CD4-positive, CD25-positive, alpha-beta regulatory T cell (primary cell): Measurements from ENCODE around the gene HHAT. TPM values are rescaled to one million over a fixed set of nuclear protein-coding genes. Genes with fewer than 3 reads are reported as not detected.

Source experiments
- ATAC-seq, 2 donors: fragments of 150-1000 bp; cut with Tn5 transposase; one replicate each; pipeline ENCODE4 v1.10.0; 2021; ENCODE audit warnings: low read depth in 2 of 2, moderate number of reproducible peaks in 2 of 2, moderate library complexity in 1 of 2
- DNase-seq, 3 donors: peaks; one replicate each; pipeline versions ENCODE4 v3.0.0 to v3.0.0-alpha.2; 2012 to 2022; ENCODE audit warnings: mixed read lengths in 1 of 3
- H3K27ac ChIP-seq: one replicate; pipeline ENCODE4 v1.7.0; 2013; ENCODE audit warnings: mild to moderate bottlenecking, low read length; ENCODE audit not compliant: insufficient read depth, poor library complexity, severe bottlenecking
- H3K27me3 ChIP-seq: one replicate; pipeline ENCODE4 v1.7.0; 2013; ENCODE audit warnings: low read length; ENCODE audit not compliant: control insufficient read depth, insufficient read depth
- H3K36me3 ChIP-seq: one replicate; pipeline ENCODE4 v1.7.0; 2013; ENCODE audit warnings: mild to moderate bottlenecking, low read length, moderate library complexity; ENCODE audit not compliant: control insufficient read depth, insufficient read depth
- H3K4me1 ChIP-seq: 2 replicates; pipeline ENCODE4 v1.7.0; 2013; ENCODE audit warnings: mild to moderate bottlenecking, low read length; ENCODE audit not compliant: insufficient read depth, control insufficient read depth, poor library complexity, severe bottlenecking
- H3K4me3 ChIP-seq: one replicate; pipeline ENCODE4 v1.7.0; 2013; ENCODE audit warnings: low read depth, mild to moderate bottlenecking, low read length, moderate library complexity
- H3K9me3 ChIP-seq, 2 experiments: 1 replicate in 1 of 2; 2 replicates in 1 of 2; pipeline ENCODE4 v1.7.0; 2013; ENCODE audit warnings: low read length in 2 of 2, mild to moderate bottlenecking in 1 of 2, moderate library complexity in 1 of 2; ENCODE audit not compliant: control insufficient read depth in 2 of 2
- H3K27ac Mint-ChIP-seq, 3 donors: one replicate each; pipeline ENCODE4 v1.8.0; 2020 to 2022; ENCODE audit warnings: mild to moderate bottlenecking in 3 of 3, mixed read lengths in 3 of 3, moderate library complexity in 2 of 3
- H3K27me3 Mint-ChIP-seq: one replicate; pipeline ENCODE4 v1.8.0; 2022; ENCODE audit warnings: mild to moderate bottlenecking, mixed read lengths
- H3K36me3 Mint-ChIP-seq: one replicate; pipeline ENCODE4 v1.8.0; 2020; ENCODE audit warnings: mixed read lengths
- H3K4me1 Mint-ChIP-seq, 4 donors: one replicate each; pipeline ENCODE4 v1.8.0; 2020 to 2022; ENCODE audit warnings: mixed read lengths in 4 of 4, mild to moderate bottlenecking in 1 of 4
- H3K4me3 Mint-ChIP-seq, 4 donors: one replicate each; pipeline ENCODE4 v1.8.0; 2020 to 2022; ENCODE audit warnings: mild to moderate bottlenecking in 4 of 4, mixed read lengths in 4 of 4, moderate library complexity in 3 of 4
- H3K9me3 Mint-ChIP-seq, 7 donors: one replicate each; pipeline ENCODE4 v1.8.0; 2020 to 2022; ENCODE audit warnings: mixed read lengths in 7 of 7, mild to moderate bottlenecking in 3 of 7, moderate library complexity in 2 of 7
- polyA plus RNA-seq, 4 donors: library from polyadenylated mRNA; unstranded; fragments of 300-500 nt; fragmentation: Illumina TruSeq; gene quantifications; one replicate each; pipeline ENCODE4 v1.2.3, GENCODE V29; 2021
- total RNA-seq: library from RNA; stranded (reverse); gene quantifications from one replicate; pipeline ENCODE4 v1.2.3, GENCODE V29; 2022

HHAT gene
- total and polyA plus RNA-seq, 5 donors from 2014 or later: 1.4 to 6.0 (median 2.0) TPM

DNA sequence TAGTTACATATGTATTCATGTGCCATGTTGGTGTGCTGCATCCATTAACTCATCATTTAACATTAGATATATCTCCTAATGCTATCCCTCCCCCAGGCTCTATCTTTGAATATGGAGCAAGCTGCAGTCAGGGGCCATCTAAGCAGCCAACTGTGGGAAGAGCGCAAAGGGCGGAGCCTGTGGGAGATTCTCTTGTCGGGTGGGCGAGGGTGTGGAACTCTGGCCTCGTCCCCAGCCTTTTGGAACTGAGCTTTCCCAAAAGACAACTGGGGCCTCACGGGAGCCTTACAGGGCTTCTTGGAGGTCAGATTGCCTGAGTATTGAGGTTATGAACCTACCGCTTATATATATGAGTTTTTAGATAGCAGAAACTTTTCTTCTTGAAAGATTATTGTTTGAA is 117.2 kb downstream of the HHAT start:
- no peak overlapping the region for H3K27ac Mint-ChIP-seq
- Histone ChIP-seq H3K4me3 (no peak overlapping the region), H3K36me3 (no peaks in the 10 kb centered on the region), H3K9me3 (no peaks in the 10 kb centered on the region), H3K27ac (no peak overlapping the region), H3K27me3 (no peaks in the 10 kb centered on the region), H3K4me1 (no peaks in the 10 kb centered on the region)
- ATAC-seq: no peak
- peaks cover 8 to 11% (median 10%) of the 10 kb centered on the region in 4 donors for H3K4me1 Mint-ChIP-seq
- peaks cover 14% of the 10 kb centered on the region for H3K27me3 Mint-ChIP-seq
- H3K9me3 Mint-ChIP-seq: peaks cover 0 to 2% (median 0%) of the 10 kb centered on the region in 7 donors
- H3K4me3 Mint-ChIP-seq: no peak overlapping the region
- no peak for DNase-seq
- no peaks in the 10 kb centered on the region for H3K36me3 Mint-ChIP-seq

DNA sequence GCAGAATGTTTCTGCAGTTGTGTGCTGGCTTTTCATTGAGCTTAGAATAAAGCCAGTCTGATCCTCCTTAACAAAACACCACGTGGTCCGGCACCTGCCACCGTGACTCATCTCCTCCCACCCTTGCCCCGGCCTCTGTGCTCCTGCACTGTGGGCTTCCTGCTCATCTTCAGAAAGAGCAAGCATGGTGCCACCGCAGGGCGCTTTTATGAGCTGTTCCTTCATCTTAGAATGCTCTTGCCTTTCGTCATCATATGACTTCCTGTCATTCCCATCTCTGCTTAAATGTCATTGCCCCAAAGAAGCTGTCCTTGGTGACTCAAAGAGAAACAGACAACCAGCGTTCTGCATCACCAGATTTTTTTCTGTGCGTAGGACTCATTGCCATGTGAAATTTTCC is 117.8 kb downstream of the HHAT start:
- Mint-ChIP-seq H3K27me3 (peaks cover 14% of the 10 kb centered on the region), H3K4me1 (peaks cover 8 to 11% (median 10%) of the 10 kb centered on the region in 4 donors), H3K36me3 (no peaks in the 10 kb centered on the region), H3K4me3 (no peak overlapping the region), H3K27ac (no peak overlapping the region), H3K9me3 (peaks cover 0 to 2% (median 0%) of the 10 kb centered on the region in 7 donors)
- DNase-seq: peak in 2 of 3 donors; percentile 41 to 67
- ATAC-seq: peak; percentile 94
- Histone ChIP-seq H3K9me3 (no peaks in the 10 kb centered on the region), H3K4me3 (no peak overlapping the region), H3K27me3 (no peaks in the 10 kb centered on the region), H3K4me1 (no peaks in the 10 kb centered on the region), H3K27ac (no peak overlapping the region), H3K36me3 (no peaks in the 10 kb centered on the region)

DNA sequence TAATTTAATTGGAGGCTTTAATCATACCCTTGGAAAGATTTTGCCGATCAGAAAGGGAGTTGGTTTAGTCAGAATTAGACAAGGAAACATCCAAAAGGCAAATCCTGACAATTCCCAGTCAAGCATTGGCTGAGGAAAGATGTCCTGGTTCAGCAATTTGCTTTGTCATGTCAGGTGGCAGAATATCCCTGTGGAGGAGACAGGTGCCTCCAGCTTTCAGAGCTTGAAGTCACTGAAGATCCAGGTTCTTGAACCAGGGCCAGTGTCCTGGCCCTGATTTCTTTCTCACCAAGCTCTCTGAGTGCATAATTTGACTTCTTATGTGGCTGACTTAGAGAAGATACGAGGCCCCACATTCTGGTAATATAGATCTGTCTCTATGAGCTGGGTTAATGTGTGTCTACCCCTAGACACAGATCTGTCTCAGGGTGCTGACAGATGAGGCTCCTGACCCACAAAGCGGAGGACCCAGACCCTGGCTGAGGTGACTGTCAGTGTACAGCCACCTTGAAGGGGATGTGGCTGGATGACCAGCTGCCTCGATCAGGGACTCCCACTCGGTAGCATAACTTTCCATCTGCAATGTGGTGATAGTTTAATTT is 118.9 kb downstream of the HHAT start:
- ATAC-seq (no peak), DNase-seq (no peak)
- Mint-ChIP-seq H3K4me1 (peaks cover 8 to 11% (median 10%) of the 10 kb centered on the region in 4 donors), H3K36me3 (no peaks in the 10 kb centered on the region), H3K4me3 (no peak overlapping the region), H3K9me3 (peaks cover 0 to 1% (median 0%) of the 10 kb centered on the region in 7 donors), H3K27me3 (peaks cover 16% of the 10 kb centered on the region), H3K27ac (no peak overlapping the region)
- Histone ChIP-seq H3K4me1 (no peaks in the 10 kb centered on the region), H3K4me3 (no peak overlapping the region), H3K27ac (no peak overlapping the region), H3K27me3 (no peaks in the 10 kb centered on the region), H3K36me3 (no peaks in the 10 kb centered on the region), H3K9me3 (no peaks in the 10 kb centered on the region)

DNA sequence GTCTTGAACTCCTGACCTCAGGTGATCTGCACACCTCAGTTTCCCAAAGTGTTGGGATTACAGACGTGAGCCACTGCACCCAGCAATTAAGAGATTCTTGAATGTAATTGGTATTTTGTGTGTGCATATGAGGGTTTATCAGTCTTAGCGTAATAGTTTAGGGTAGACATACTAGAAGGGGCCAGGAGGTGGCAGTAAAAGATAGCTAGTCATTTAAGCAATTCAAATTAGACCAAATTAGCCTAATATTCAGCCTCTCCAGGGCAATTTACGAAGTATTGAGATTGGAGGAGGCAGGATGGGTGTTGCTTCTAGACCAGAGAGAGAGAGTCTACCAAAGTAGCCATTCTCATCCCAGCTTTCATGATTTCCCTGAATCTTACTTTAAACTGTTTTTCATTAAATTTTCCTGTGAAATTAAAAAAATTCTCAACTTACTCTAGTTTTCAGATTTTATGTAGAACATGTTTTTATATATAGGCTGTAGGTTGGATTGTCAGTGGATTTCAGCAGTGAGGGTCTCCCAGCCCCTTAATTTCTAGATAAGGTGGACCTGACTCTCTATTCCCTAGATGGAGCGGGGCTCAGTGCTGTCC is 119.7 kb downstream of the HHAT start:
- Mint-ChIP-seq H3K27me3 (peaks cover 17% of the 10 kb centered on the region), H3K9me3 (peaks cover 0 to 1% (median 0%) of the 10 kb centered on the region in 7 donors), H3K27ac (no peak overlapping the region), H3K4me3 (no peak overlapping the region), H3K36me3 (no peaks in the 10 kb centered on the region), H3K4me1 (peaks cover 8 to 11% (median 10%) of the 10 kb centered on the region in 4 donors)
- peak in 2 of 3 donors; percentile 10 to 55 for DNase-seq
- no peak overlapping the region for H3K27ac ChIP-seq
- no peaks in the 10 kb centered on the region for H3K27me3 ChIP-seq
- H3K4me1 ChIP-seq: no peaks in the 10 kb centered on the region
- ATAC-seq: no peak
- H3K4me3 ChIP-seq: no peak overlapping the region
- no peaks in the 10 kb centered on the region for H3K9me3 ChIP-seq
- no peaks in the 10 kb centered on the region for H3K36me3 ChIP-seq

DNA sequence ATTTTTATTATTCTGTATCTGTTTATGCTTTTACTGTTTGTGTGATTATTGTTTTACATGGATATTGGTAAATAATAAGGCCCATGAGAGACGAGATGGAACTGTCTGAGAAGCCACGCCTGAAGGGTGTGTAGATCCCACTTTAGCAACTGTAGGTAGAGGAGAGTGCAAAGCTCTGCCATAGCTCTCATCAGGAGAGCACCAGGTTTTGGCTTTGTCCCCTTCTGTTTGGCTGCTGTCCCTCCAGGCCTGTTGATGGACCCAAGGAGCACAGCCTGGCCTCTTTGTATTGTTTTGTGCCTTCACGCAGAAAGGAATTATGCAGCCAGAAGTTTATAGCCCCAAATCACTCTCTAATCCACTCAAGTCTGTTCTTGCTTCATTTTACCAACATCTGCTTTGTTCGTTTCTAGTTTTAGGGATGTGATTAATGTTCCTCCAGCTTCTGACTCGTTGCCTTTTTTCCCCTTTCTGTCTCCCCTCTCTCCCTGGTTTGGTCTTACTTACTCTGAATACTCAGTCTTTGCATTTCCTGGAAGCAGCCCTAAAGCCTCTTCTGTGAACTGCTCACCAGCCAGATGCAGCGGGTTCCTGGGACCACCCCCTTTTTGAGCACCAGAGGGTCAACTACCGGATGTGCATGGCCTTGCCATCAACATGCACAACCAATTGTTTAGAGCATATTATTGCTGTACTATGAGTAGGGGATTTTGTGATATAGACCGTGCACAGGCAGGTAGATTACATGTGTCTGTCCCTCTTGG is 127.3 kb downstream of the HHAT start:
- Mint-ChIP-seq H3K36me3 (no peaks in the 10 kb centered on the region), H3K9me3 (peaks cover 0 to 1% (median 0%) of the 10 kb centered on the region in 7 donors), H3K27ac (no peak overlapping the region), H3K27me3 (peaks cover 8% of the 10 kb centered on the region), H3K4me1 (no peaks in the 10 kb centered on the region), H3K4me3 (no peak overlapping the region)
- ATAC-seq: no peak
- peak in 1 of 3 donors; percentile 48 for DNase-seq
- H3K27me3 ChIP-seq: no peaks in the 10 kb centered on the region
- no peak overlapping the region for H3K27ac ChIP-seq
- no peaks in the 10 kb centered on the region for H3K36me3 ChIP-seq
- no peaks in the 10 kb centered on the region for H3K4me1 ChIP-seq
- H3K9me3 ChIP-seq: no peaks in the 10 kb centered on the region
- H3K4me3 ChIP-seq: no peak overlapping the region

GRCh38 chr1:210456731-210457255 is 128.1 kb downstream of the HHAT start:
- H3K36me3 Mint-ChIP-seq: no peaks in the 10 kb centered on the region
- Histone ChIP-seq H3K9me3 (no peaks in the 10 kb centered on the region), H3K27me3 (no peaks in the 10 kb centered on the region), H3K27ac (no peak overlapping the region), H3K4me3 (no peak overlapping the region), H3K4me1 (no peaks in the 10 kb centered on the region), H3K36me3 (no peaks in the 10 kb centered on the region)
- H3K9me3 Mint-ChIP-seq: peaks cover 0 to 1% (median 0%) of the 10 kb centered on the region in 7 donors
- ATAC-seq: no peak
- H3K27me3 Mint-ChIP-seq: peaks cover 8% of the 10 kb centered on the region
- no peak overlapping the region for H3K4me3 Mint-ChIP-seq
- DNase-seq: no peak
- H3K4me1 Mint-ChIP-seq: no peaks in the 10 kb centered on the region
- peak overlapping the region in 1 of 3 donors; percentile 11 for H3K27ac Mint-ChIP-seq

- H3K4me3 Mint-ChIP-seq: no peak overlapping the region
- ATAC-seq: no peak
- Histone ChIP-seq H3K4me3 (no peak overlapping the region), H3K36me3 (no peaks in the 10 kb centered on the region), H3K27me3 (no peaks in the 10 kb centered on the region), H3K9me3 (no peaks in the 10 kb centered on the region), H3K4me1 (no peaks in the 10 kb centered on the region), H3K27ac (no peak overlapping the region)
- H3K4me1 Mint-ChIP-seq: no peaks in the 10 kb centered on the region
- peaks cover 5% of the 10 kb centered on the region for H3K27me3 Mint-ChIP-seq
- no peak for DNase-seq
- H3K27ac Mint-ChIP-seq: no peak overlapping the region
- no peaks in the 10 kb centered on the region for H3K36me3 Mint-ChIP-seq
- peaks cover 0 to 1% (median 0%) of the 10 kb centered on the region in 7 donors for H3K9me3 Mint-ChIP-seq
These were observed 128.9 kb downstream of the HHAT start for GRCh38 chr1:210457568-210457967.
